Measurements from ENCODE around the gene UBAC2. TPM values are rescaled to one million over a fixed set of nuclear protein-coding genes. Genes with fewer than 3 reads are reported as not detected.

Gene UBAC2
- total and polyA plus RNA-seq, 2 of the 4 experiments (the other 2 are of a cell fraction), result 20.8 to 36.3 TPM

- Histone ChIP-seq H4K8ac (ENCODE audit: low read depth in 2 of 2, low read length in 2 of 2) (no peak overlapping the region), H4K5ac (ENCODE audit: low read depth, low read length) (no peak overlapping the region), H2BK15ac (ENCODE audit: low read depth, low read length) (no peak overlapping the region), H4K91ac (ENCODE audit: insufficient read depth, low read depth, low read length) (no peak overlapping the region), H3K4me1 (ENCODE audit: control insufficient read depth, insufficient read depth, low read length) (no peaks in the 10 kb centered on the region), H2BK5ac (ENCODE audit: low read depth, low read length, poor library complexity, severe bottlenecking) (no peak overlapping the region), H3K27me3 (ENCODE audit: control insufficient read depth, insufficient read depth, low read length) (peaks cover 23% of the 10 kb centered on the region), H3K4me3 (ENCODE audit: insufficient read depth, low read depth, low read length) (no peak overlapping the region), H2AK9ac (replicated peaks; ENCODE audit: low read depth, low read length, poor library complexity) (no peak overlapping the region), H3K79me1 (ENCODE audit: low read depth in 1 of 2, low read length in 2 of 2) (no peaks in the 10 kb centered on the region), H3K9ac (ENCODE audit: low read depth, low read length) (no peak overlapping the region), H3K36me3 (ENCODE audit: control insufficient read depth, insufficient read depth, low read length) (no peaks in the 10 kb centered on the region), H3K23ac (ENCODE audit: low read depth, low read length) (no peak overlapping the region), H2BK120ac (ENCODE audit: low read depth, low read length) (no peak overlapping the region), H3K18ac (ENCODE audit: low read depth, low read length) (no peak overlapping the region), H3K56ac (ENCODE audit: extremely low read depth, insufficient read depth, low read length) (no peak overlapping the region), H3K14ac (replicated peaks; ENCODE audit: low read depth, low read length) (no peak overlapping the region), H2BK20ac (ENCODE audit: low read depth, low read length) (no peak overlapping the region), H3K27ac (ENCODE audit: insufficient read depth, low read length) (no peak overlapping the region), H2AFZ (replicated peaks; ENCODE audit: low read length, poor library complexity) (no peak overlapping the region), H3K4ac (ENCODE audit: low read depth, low read length) (no peak overlapping the region), H3K4me2 (ENCODE audit: low read depth, low read length) (no peak overlapping the region), H3K9me3 (ENCODE audit: control insufficient read depth, insufficient read depth, low read length) (no peaks in the 10 kb centered on the region), H3K9me1 (ENCODE audit: insufficient read depth, low read length) (no peaks in the 10 kb centered on the region), H2AK5ac (ENCODE audit: low read depth, low read length) (no peak overlapping the region), H4K20me1 (ENCODE audit: insufficient read depth, low read length) (no peaks in the 10 kb centered on the region)
- ChIA-PET POLR2A (ENCODE audit: unreplicated experiment) (no interaction called here), CTCF (interaction anchor here (0.5 to 2.0 kb wide), 4 partner anchors 18 to 411 kb away, joined by 3 to 8 read pairs (median 3); no protein-coding TSS in a partner anchor)
- no TSS peak for BruUV-seq (replicated peaks)
- intact Hi-C loops (cut with micrococcal nuclease) (no loop called here), dilution Hi-C loops (cut with HindIII; ENCODE audit: low sequenced_read_pairs, unreplicated experiment) (no loop called here), in situ Hi-C loops (cut with MboI; ENCODE audit: low sequenced_read_pairs) (no loop called here)
- DNase-seq (no peak), ATAC-seq (ENCODE audit: low read depth) (no peak)
- TF ChIP-seq USF2 (IDR thresholded peaks at IDR 0.05; ENCODE audit: low read depth, low read length) (no peak), RCOR1 (IDR thresholded peaks at IDR 0.05; ENCODE audit: insufficient replicate concordance, low read length) (no peak), CHD1 (IDR thresholded peaks at IDR 0.05; ENCODE audit: low read depth, low read length) (no peak), FOS (IDR thresholded peaks at IDR 0.05; ENCODE audit: low read depth, low read length) (no peak), ELK1 (IDR thresholded peaks at IDR 0.05; ENCODE audit: borderline replicate concordance, low read depth, low read length) (no peak), CTCF (conservative IDR thresholded peaks at IDR 0.05; ENCODE audit: low read depth, low read length) (no peak), RAD21 (IDR thresholded peaks at IDR 0.05; ENCODE audit: low read length) (no peak), NFE2L2 (IDR thresholded peaks at IDR 0.05; ENCODE audit: low read depth, low read length) (no peak), CEBPB (IDR thresholded peaks at IDR 0.05; ENCODE audit: low read depth, low read length) (no peak), MAZ (IDR thresholded peaks at IDR 0.05; ENCODE audit: borderline replicate concordance, low read depth, low read length) (no peak), BHLHE40 (IDR thresholded peaks at IDR 0.05; ENCODE audit: low read depth, low read length) (no peak), MAFK (IDR thresholded peaks at IDR 0.05; ENCODE audit: low read depth, low read length) (no peak), MXI1 (IDR thresholded peaks at IDR 0.05; ENCODE audit: borderline replicate concordance, low read depth, low read length) (no peak), SMC3 (IDR thresholded peaks at IDR 0.05; ENCODE audit: low read depth, low read length) (no peak), RFX5 (IDR thresholded peaks at IDR 0.05; ENCODE audit: low read depth, low read length) (no peak), POLR2A (IDR thresholded peaks at IDR 0.05; ENCODE audit: low read depth, low read length) (no peak)
- 7% methylated on average over 3 of the region's 8 CpGs; no CpG with 5 or more reads in 1 of the 2 experiments for WGBS, 2 experiments (ENCODE audit: extremely low coverage in 2 of 2, insufficient read length in 1 of 2)
Observed at GRCh38 chr13:99158846-99159245, 41.8 kb upstream of the UBAC2 start.

Measured in IMR-90 (cell line).